ENCODE results near the gene TMEM62. TPM values are rescaled to one million over a fixed set of nuclear protein-coding genes. Genes with fewer than 3 reads are reported as not detected.

Gene TMEM62
- total and polyA plus RNA-seq, 4 donors = 4.5 to 14.0 (median 10.6) TPM

- TF ChIP-seq REST (IDR thresholded peaks at IDR 0.05) (no peak), RAD21 (IDR thresholded peaks at IDR 0.05) (no peak), FOXA1 (IDR thresholded peaks at IDR 0.05) (no peak), HNF4A (conservative IDR thresholded peaks at IDR 0.05) (no peak), HNF4G (IDR thresholded peaks at IDR 0.05) (no peak), MAX (IDR thresholded peaks at IDR 0.05) (no peak), CTCF (IDR thresholded peaks at IDR 0.05; ENCODE audit: low read depth, low read length, missing input control) (no peak), EGR1 (IDR thresholded peaks at IDR 0.05; ENCODE audit: low read depth in 2 of 2) (no peak), YY1 (IDR thresholded peaks at IDR 0.05) (no peak)
These were observed 77.4 kb downstream of the TMEM62 start (continued) for GRCh38 chr15:43210807-43211206.

- H3K4me3 ChIP-seq (ENCODE audit: low read depth in 1 of 3, low read length in 3 of 3) = no peak overlapping the region
- H3K27me3 ChIP-seq (ENCODE audit: control insufficient read depth in 4 of 4, insufficient read depth in 4 of 4, low read length in 3 of 4) = peaks cover 0 to 3% (median 0%) of the 10 kb centered on the region in 4 donors
- DNase-seq (ENCODE audit: low spot score) = peak; percentile 34
- 85% methylated on average over 4 of the region's 4 CpGs for WGBS
- no peaks in the 10 kb centered on the region for H3K9me3 ChIP-seq (ENCODE audit: control insufficient read depth in 4 of 4, low read length in 3 of 4)
- no peaks in the 10 kb centered on the region for H3K36me3 ChIP-seq (ENCODE audit: control insufficient read depth in 4 of 4, insufficient read depth in 3 of 4, low read depth in 1 of 4, low read length in 3 of 4)
- TF ChIP-seq FOXA2 (IDR thresholded peaks at IDR 0.05) = no peak
- TF ChIP-seq GABPA (IDR thresholded peaks at IDR 0.05 in 1 of 2, conservative IDR thresholded peaks at IDR 0.05 in 1 of 2) = no peak
- no peak for TF ChIP-seq YY1 (IDR thresholded peaks at IDR 0.05)
- TF ChIP-seq RAD21 (IDR thresholded peaks at IDR 0.05) = no peak
- no peak for TF ChIP-seq SP1 (IDR thresholded peaks at IDR 0.05)
- no peak overlapping the region for H3K9ac ChIP-seq (ENCODE audit: low read depth in 1 of 2, low read length in 2 of 2)
- H3K27ac ChIP-seq (ENCODE audit: low read depth in 1 of 2, low read length in 2 of 2) = no peak overlapping the region
- no peaks in the 10 kb centered on the region for H3K4me1 ChIP-seq (ENCODE audit: control insufficient read depth in 4 of 4, insufficient read depth in 4 of 4, low read length in 3 of 4)
These were observed 77.9 kb downstream of the TMEM62 start for GRCh38 chr15:43211224-43211735.

GRCh38 chr15:43212299-43212698, 78.9 kb downstream of the TMEM62 start:
- Histone ChIP-seq H3K4me3 (ENCODE audit: low read depth in 1 of 3, low read length in 3 of 3) (no peak overlapping the region), H3K36me3 (ENCODE audit: control insufficient read depth in 4 of 4, insufficient read depth in 3 of 4, low read depth in 1 of 4, low read length in 3 of 4) (no peaks in the 10 kb centered on the region), H3K27me3 (ENCODE audit: control insufficient read depth in 4 of 4, insufficient read depth in 4 of 4, low read length in 3 of 4) (peaks cover 0 to 3% (median 0%) of the 10 kb centered on the region in 4 donors), H3K9ac (ENCODE audit: low read depth in 1 of 2, low read length in 2 of 2) (no peak overlapping the region), H3K27ac (ENCODE audit: low read depth in 1 of 2, low read length in 2 of 2) (no peak overlapping the region), H3K4me1 (ENCODE audit: control insufficient read depth in 4 of 4, insufficient read depth in 4 of 4, low read length in 3 of 4) (no peaks in the 10 kb centered on the region), H3K9me3 (ENCODE audit: control insufficient read depth in 4 of 4, low read length in 3 of 4) (no peaks in the 10 kb centered on the region)
- no peak for TF ChIP-seq JUND (IDR thresholded peaks at IDR 0.05)
- no peak for TF ChIP-seq TAF1 (conservative IDR thresholded peaks at IDR 0.05)
- TF ChIP-seq MAX (IDR thresholded peaks at IDR 0.05) = no peak
- TF ChIP-seq GABPA (IDR thresholded peaks at IDR 0.05 in 1 of 2, conservative IDR thresholded peaks at IDR 0.05 in 1 of 2) = no peak
- TF ChIP-seq HNF4A (conservative IDR thresholded peaks at IDR 0.05) = no peak
- TF ChIP-seq FOXA2 (IDR thresholded peaks at IDR 0.05) = no peak
- no peak for DNase-seq (ENCODE audit: low spot score)
- 82% methylated on average over 8 of the region's 8 CpGs for WGBS

Measured in liver (tissue), 9 donors.